Stimulated activated CD4-positive, alpha-beta T cell treated with anti-CD3 and anti-CD28 coated beads, Interleukin-15, amount 100 ng/mL, for 48 hours (primary cell): ENCODE data around the gene RCBTB2.
A peak's percentile ranks its signal among the peaks of the same experiment; 100 is the strongest.
"Not testable (repeated sequence)": the region's sequence is repeated elsewhere in the genome, so short reads cannot be mapped to it uniquely, and the experiment has no call there.

ENCODE experiments used
- DNase-seq, 2 donors: peaks; one replicate each; pipeline ENCODE4 v3.0.0-alpha.2; 2020; ENCODE audit warnings: low read depth in 2 of 2

RCBTB2 gene

GRCh38 chr13:48532506-48533499 is at the start of gene RCBTB2:
Gene RCBTB2 (minus strand): TSS chr13:48533080. CDS start chr13:48521939, 11,141 bp downstream.
- DNase-seq = peak; percentile 98 to 99

- DNase-seq = no peak
Measured at GRCh38 chr13:48582084-48582483, 49.2 kb upstream of the RCBTB2 start.

GRCh38 chr13:48580896-48581295 is 48.0 kb upstream of the RCBTB2 start:
- no peak for DNase-seq

- DNase-seq = peak in 1 of 2 donors; percentile 53
Measured at GRCh38 chr13:48580185-48580803, 47.4 kb upstream of the RCBTB2 start.

- DNase-seq = not testable (repeated sequence)
Measured at GRCh38 chr13:48579919-48580180, 47.0 kb upstream of the RCBTB2 start.

DNA sequence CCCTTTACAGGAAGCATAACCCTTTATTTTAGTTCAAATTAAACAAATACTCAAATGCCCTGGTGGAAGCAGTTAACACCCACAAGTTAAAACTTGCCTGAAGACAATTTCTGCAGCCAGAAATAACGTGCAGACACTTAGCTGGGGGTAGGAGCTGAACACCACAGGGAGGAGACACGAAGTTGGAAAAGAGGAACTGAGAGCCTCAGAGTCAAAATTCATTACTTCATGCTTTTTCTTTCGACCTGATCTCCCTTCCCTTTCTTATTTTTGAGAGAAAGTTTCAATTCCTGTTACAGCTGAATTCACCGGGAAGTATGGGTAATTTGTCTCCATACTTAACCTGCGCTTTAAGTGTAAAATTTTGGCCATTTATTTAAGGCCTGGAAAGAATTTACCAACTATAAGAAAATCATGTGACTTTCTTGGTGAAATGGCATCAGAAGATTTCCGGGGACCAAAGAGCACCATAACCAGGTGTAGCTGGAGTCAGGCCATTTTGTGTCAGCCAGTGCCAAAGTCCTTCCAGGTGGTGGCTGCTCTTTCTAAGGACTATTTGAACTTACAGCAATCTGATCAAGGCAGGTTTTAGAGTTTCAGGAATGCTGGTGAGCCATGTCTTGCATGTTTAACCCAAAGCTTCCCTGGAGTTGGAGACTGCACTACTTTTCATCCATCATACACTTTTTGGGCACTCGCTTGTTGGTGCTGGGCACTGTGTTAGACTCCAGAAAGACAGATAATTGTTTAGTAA is 46.5 kb upstream of the RCBTB2 start:
- DNase-seq = no peak

DNA sequence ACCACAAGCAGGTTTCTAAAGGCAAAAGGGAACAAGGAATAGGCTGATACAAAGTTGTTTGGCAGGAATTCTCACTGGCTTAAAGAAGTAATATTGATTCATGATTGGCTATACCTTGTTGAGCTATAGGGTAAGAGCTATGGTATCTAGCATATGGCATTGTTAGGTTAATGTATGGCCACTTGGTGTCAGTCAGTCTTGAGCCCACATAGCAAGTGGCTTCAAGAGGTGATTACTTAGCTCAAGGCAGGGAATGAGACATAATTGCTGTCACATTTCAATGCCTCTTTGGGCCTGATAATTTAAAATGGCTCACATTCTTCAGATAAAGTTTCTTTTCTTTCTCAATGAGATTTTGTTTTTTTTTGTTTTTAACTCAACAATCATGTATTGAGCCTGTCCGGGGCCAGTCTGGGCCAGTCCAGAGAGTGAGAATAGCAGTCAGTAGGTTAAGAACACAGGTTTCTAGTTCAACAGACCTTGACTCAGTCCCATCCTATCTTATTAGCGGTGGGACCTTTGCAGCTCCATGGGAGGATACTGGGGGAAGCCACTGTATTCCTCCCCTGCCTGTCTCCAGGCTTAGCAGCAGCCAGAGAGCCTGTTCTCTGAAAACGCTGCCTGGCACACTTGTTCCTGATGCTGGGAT is 45.8 kb upstream of the RCBTB2 start:
- no peak for DNase-seq

DNA sequence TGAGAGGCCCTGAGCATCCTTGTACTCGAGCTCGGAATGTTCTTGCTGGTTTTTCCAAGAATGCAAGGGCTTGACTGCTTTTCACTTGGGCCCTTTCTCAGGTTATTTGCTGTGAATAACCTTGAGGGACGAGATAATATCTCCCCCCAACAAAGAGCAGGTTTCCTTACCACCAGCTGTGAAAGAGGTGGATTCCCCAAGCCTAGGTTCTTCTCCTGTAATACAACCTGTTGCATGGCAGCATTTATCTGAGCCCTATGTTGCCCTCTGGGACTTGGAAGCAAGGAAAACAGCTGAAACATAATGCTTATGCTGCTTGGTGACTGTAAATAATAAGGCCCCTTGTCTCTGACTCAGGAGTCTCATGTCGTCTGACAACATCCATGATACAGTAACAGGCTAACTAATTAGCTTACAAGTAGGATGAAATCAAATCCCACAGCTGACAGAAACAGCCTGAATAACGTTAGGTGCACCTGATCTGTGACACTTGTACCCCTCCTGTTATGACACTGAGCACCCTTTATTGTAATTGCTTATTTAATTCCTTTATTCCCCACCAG is 43.6 kb upstream of the RCBTB2 start:
- DNase-seq = no peak

DNA sequence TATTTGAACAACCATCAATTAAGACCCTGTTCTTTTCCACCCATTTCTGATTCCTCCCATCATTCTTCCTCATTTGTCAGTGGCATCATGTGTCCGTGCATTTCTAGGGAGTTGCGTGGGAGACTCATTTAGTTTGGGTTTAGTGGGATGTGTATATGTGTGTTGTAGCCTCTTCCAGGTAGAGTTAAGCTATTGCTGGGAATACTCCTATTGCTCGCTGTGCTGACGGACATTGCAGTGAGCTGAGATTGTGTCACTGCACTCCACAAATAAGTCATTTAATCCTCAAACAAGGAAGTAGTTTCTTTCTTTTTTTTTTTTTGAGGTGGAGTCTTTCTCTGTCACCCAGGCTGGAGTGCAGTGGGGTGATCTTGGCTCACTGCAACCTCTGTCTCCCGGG is 42.2 kb upstream of the RCBTB2 start:
- DNase-seq = no peak

- no peak for DNase-seq
Measured at GRCh38 chr13:48574041-48574796, 41.3 kb upstream of the RCBTB2 start.

- DNase-seq = no peak
Measured at GRCh38 chr13:48573213-48574007, 40.5 kb upstream of the RCBTB2 start.

GRCh38 chr13:48571126-48571913 is 38.4 kb upstream of the RCBTB2 start:
- DNase-seq = no peak

GRCh38 chr13:48570216-48570828 is 37.4 kb upstream of the RCBTB2 start:
- no peak for DNase-seq

DNA sequence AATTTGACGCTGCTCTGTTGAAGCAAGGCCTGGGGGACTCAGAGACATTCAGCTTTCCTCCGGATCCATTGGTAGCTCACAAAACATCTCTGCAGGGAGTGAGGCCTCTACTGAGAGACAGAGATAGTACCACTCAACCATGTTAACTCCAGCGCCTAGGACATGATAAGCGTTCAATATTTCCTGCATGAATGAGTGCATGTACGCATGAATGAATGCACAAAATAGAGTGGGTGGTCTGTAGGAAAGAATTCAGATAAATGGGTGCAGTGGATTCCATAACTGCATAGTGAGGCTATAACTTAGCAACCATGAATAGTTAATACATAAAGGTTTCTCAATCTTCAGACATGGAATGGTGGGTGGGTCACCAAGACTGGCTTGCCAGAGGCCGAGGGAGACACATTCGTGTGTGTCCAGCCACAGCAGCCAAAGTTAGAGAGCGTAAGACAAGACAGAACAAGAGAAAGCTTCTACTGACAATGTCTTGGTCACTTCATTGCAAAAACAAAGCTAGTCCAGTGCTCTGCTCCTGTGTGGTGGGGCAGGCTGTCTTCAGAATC is 36.3 kb upstream of the RCBTB2 start:
- DNase-seq = no peak

- DNase-seq = no peak
Measured at GRCh38 chr13:48568370-48569103, 35.7 kb upstream of the RCBTB2 start.

DNA sequence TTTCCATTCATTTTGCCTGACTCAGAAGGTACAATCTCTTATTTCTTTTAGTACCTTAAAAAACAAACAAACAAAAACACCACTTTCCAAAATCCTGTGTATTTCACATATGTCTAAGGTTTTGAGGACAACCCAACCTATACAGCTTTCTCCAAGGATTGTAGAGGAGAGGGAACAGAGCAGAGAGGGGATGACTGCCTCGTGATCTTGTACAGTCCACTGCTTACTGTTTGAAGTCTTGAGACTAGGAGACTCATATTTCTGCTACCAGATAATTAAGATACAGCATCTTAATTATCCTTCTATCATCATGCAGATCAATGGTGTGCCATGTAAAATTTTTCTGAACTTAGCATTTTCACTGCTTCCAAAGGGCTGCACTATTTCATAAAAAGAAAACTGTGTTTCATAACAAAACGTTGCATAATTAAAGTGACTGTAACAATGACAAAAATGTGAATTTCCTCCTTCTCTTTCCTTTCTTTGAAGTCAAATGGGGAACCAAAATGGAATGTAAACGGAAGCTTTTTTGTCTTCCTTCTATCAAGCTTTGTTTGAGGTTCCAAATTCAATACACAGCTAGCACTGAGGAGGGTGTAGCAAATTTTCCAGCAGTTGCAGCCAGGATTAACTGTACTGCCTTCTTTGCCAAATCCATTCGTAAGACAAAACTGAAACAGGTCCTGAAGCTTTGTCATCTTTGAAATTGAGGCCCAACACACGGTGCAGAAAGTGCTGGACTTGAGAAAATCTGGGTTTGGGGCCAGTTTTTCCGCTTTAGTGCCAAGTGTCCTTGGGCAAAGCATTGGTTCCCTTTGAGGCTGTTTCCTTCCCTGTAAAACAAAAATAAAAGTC is 34.9 kb upstream of the RCBTB2 start:
- no peak for DNase-seq

GRCh38 chr13:48564056-48564455 is 31.2 kb upstream of the RCBTB2 start:
- no peak for DNase-seq
